NT2/D1 (cell line): ENCODE measurements around the gene SMAD6.

Experiments used
- SUZ12 ChIP-seq: IDR thresholded peaks from 2 replicates; pipeline ENCODE4 v1.6.1; 2011; ENCODE audit not compliant: insufficient read length, insufficient read depth; ENCODE audit errors: extremely low read depth
- ZNF274 ChIP-seq: IDR thresholded peaks from 2 replicates; pipeline ENCODE4 v1.6.1; 2011; ENCODE audit warnings: mild to moderate bottlenecking, low read depth, low read length

GRCh38 chr15:66662522-66662921, 39.5 kb upstream of the SMAD6 start:
- TF ChIP-seq SUZ12, result no peak
- no peak for TF ChIP-seq ZNF274
